Hematopoietic multipotent progenitor cell treated with erythropoietin and hydrocortisone succinate and interleukin-3 and kit ligand, for 4 days (in vitro differentiated cells): ENCODE data around the gene CYB5RL.

Source experiments
- DNase-seq: peaks from one replicate; pipeline ENCODE4 v3.0.0-alpha.2; 2015

CYB5RL gene

DNA sequence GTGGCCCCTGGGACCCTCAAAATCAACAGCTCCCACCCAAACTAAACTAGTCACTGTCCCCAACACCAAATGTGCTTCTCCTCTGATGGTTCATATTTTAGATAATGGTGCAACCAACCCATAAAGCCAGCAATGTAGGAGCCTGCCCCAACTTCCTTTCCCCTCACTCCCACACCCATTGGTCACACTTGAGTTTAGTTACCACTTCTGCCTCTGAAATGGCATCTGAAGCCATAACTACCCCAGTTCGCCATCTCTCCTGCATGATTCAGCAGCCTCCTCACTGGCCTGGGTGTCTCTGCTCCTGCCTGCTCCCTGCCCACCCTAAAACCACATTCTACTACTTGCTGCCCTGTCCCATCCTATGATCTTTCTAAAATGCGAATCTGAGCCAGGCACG lies 43.6 kb downstream of the CYB5RL start:
- DNase-seq, result no peak

DNA sequence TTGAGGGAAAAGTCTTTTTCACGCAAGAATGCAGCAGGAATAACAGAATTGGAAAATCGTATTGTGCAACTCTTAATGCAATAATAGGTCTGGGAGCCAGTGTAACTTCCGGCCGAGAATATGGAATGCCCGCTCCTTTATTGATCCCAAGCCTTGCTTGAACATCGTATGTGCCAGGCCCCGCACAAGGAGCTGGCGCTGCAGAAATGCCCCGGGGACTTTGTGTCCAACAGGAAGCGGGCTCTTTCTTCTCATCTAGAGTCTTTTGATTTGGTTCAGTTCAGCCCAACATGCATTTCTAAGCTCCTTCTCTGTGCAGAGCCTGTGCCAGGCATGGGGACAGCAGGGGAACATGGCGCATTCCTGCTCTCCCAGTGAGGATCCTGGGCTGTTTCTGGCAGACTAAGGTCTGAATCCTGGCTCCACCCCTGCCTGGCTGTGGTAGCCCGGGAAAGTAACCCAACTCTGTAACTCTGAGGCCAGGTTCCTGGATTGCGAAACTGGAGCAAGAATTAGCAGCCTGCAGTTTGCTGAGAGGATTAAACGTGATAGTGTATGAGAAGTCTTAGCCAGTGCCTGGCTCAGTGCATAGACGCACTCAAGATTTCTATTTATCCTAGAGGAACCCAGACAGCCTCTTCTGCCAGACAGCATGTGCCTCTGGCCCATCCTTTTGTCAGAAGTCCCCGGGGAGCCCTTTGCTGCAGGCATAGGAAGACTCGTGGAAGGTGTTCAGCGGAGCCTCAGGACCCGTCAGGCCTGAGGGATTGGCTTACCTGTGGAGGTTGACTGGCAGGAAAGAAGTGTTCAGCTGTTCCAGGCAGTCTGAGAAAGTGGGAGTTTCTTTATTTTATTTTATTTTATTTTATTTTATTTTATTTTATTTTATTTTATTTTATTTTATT lies 46.0 kb downstream of the CYB5RL start:
- peak; percentile 40 for DNase-seq

DNA sequence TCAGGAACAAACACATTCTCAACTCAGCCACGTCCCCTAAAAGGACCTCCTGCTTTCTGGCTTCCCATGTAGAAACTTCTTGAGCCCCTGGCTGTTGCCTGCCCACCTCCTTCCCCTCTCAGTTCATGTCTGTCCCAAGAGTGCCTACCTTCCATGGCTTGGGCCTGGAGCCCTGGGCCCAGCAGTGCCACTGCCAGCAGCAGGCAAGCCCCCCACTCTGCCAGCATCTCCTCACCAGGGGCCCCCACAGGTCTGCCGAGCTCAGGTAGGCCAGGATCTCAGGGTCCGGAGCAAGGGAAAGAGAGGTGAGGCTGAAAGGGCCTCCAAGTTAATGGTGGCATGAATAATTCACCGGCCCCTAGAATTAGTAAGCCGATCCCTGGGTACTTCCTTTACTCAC lies 47.1 kb downstream of the CYB5RL start, which contains the start of gene CDCP2:
Gene CDCP2 (minus strand): TSS at position 305 of the 400 bp plus-strand sequence. CDS start 78 bp downstream, at position 227.
- DNase-seq, result no peak

DNA sequence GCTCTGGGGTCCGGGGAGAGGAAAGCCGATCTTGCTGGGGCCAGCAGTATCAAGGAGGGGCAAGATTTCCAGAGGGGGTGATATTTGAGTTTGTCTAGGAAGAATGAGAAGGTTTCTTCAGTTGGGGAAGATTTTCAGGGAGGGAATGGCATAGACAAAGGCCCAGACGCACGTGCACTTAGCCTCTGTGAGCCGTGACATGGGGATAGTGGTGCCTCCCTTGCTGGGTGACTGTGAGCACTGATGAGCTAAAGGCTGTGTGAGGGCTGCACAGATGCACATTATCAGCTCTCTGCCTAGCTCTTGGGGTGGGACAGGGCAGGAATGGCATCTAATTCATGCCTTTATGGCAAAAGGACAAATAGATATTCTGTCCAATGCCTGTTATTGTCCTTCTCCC lies 48.8 kb downstream of the CYB5RL start:
- no peak for DNase-seq
